ENCODE measurements around the gene SCAMP2.
"Not testable (repeated sequence)": the region's sequence is repeated elsewhere in the genome, so short reads cannot be mapped to it uniquely, and the experiment has no call there.

SCAMP2 gene

GRCh38 chr15:74889883-74890664 is 16.9 kb upstream of the SCAMP2 start, which contains the start of gene MPI:
Gene MPI (plus strand): TSS chr15:74890042. CDS start chr15:74890074, 32 bp downstream.
- Histone ChIP-seq H3K9ac (ENCODE audit: low read depth, low read length) (peak within 1 kb of the TSS; percentile 85), H3K4me3 (ENCODE audit: low read length) (peak within 1 kb of the TSS; percentile 89), H3K4me1 (ENCODE audit: insufficient read depth, low read length) (no peaks in the 10 kb centered on the region), H3K9me3 (ENCODE audit: insufficient read depth, low read depth, low read length) (no peaks in the 10 kb centered on the region), H3K36me3 (ENCODE audit: insufficient read depth, low read depth, low read length) (peaks cover 24% of the 10 kb centered on the region), H3K27me3 (ENCODE audit: insufficient read depth, low read length) (no peaks in the 10 kb centered on the region; the same call in 1 of the 2 replicates), H3K27ac (ENCODE audit: low read length) (peak within 1 kb of the TSS; percentile 13)

DNA sequence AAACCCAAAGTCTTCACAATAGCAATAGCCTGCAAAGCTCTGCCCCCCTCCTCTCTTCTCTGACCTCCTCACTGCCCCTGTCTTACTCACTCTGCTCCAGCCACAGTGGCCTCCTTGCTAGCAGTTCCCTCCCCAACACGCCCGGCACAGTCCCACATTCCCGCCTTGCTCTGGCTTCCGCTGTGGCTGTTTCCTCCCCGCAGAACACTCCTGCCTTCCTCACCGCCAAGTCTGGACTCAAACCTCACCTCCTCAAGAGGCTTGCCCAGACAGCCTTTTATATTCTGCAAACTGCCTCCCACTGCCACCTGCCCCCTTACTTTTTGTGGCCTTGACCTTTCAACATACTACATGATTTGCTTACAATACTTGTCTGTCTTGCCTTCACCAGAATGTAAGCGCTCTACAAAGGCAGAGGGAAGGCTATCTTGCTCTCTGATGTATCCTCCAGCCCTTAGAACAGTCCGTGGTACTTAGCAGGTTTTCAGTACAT is 16.3 kb upstream of the SCAMP2 start:
- H3K9me3 ChIP-seq (ENCODE audit: insufficient read depth, low read depth, low read length) = no peaks in the 10 kb centered on the region
- H3K4me3 ChIP-seq (ENCODE audit: low read length) = peak overlapping the region; percentile 89
- peak overlapping the region; percentile 85; the same call in 1 of the 2 replicates for H3K9ac ChIP-seq (ENCODE audit: low read depth, low read length)
- no peaks in the 10 kb centered on the region for H3K4me1 ChIP-seq (ENCODE audit: insufficient read depth, low read length)
- peaks cover 24% of the 10 kb centered on the region for H3K36me3 ChIP-seq (ENCODE audit: insufficient read depth, low read depth, low read length)
- H3K27me3 ChIP-seq (ENCODE audit: insufficient read depth, low read length) = no peaks in the 10 kb centered on the region; the same call in 1 of the 2 replicates
- H3K27ac ChIP-seq (ENCODE audit: low read length) = no peak overlapping the region

- Histone ChIP-seq H3K4me3 (ENCODE audit: low read length) (no peak overlapping the region), H3K27ac (ENCODE audit: low read length) (no peak overlapping the region), H3K36me3 (ENCODE audit: insufficient read depth, low read depth, low read length) (peaks cover 24% of the 10 kb centered on the region), H3K9me3 (ENCODE audit: insufficient read depth, low read depth, low read length) (no peaks in the 10 kb centered on the region), H3K9ac (ENCODE audit: low read depth, low read length) (no peak overlapping the region), H3K27me3 (ENCODE audit: insufficient read depth, low read length) (no peaks in the 10 kb centered on the region; the same call in 1 of the 2 replicates), H3K4me1 (ENCODE audit: insufficient read depth, low read length) (no peaks in the 10 kb centered on the region)
Measured at GRCh38 chr15:74888716-74889115, 15.6 kb upstream of the SCAMP2 start.

GRCh38 chr15:74887537-74888193 is 14.5 kb upstream of the SCAMP2 start:
- H3K27ac ChIP-seq (ENCODE audit: low read length); H3K4me3 ChIP-seq (ENCODE audit: low read length); H3K27me3 ChIP-seq (ENCODE audit: insufficient read depth, low read length); H3K9me3 ChIP-seq (ENCODE audit: insufficient read depth, low read depth, low read length); H3K4me1 ChIP-seq (ENCODE audit: insufficient read depth, low read length); H3K9ac ChIP-seq (ENCODE audit: low read depth, low read length): not testable (repeated sequence)
- H3K36me3 ChIP-seq (ENCODE audit: insufficient read depth, low read depth, low read length) = peaks cover 13% of the 10 kb centered on the region; the same call in 1 of the 2 replicates

DNA sequence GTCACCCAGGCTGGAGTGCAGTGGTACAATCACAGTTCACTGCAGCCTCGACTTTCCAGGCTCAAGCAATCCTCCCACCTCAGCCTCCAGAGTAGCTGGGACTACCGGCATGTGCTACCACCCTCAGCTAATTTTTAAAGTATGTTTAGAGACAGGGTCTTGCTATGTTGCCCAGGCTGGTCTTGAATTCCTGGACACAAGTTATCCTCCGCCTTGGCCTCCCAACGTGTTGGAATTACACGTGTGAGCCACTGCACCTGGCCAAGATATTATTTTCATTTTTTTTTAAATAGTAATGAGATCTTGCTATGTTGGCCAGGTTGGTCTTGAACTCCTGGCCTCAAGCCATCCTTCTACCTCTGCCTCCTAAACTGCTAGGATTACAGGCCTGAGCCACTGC is 12.3 kb upstream of the SCAMP2 start:
- Histone ChIP-seq H3K9me3 (ENCODE audit: insufficient read depth, low read depth, low read length) (peaks cover 4% of the 10 kb centered on the region), H3K4me3 (ENCODE audit: low read length) (no peak overlapping the region)

GRCh38 chr15:74884428-74885223 is 11.5 kb upstream of the SCAMP2 start:
- H3K27me3 ChIP-seq (ENCODE audit: insufficient read depth, low read length) = no peaks in the 10 kb centered on the region; the same call in 1 of the 2 replicates
- no peaks in the 10 kb centered on the region for H3K4me1 ChIP-seq (ENCODE audit: insufficient read depth, low read length)
- H3K9me3 ChIP-seq (ENCODE audit: insufficient read depth, low read depth, low read length) = peaks cover 4% of the 10 kb centered on the region
- no peak overlapping the region for H3K27ac ChIP-seq (ENCODE audit: low read length)
- H3K4me3 ChIP-seq (ENCODE audit: low read length) = no peak overlapping the region
- no peaks in the 10 kb centered on the region for H3K36me3 ChIP-seq (ENCODE audit: insufficient read depth, low read depth, low read length)
- no peak overlapping the region for H3K9ac ChIP-seq (ENCODE audit: low read depth, low read length)

More for the DNA sequence above, 12.3 kb upstream of the SCAMP2 start:
- Histone ChIP-seq H3K27me3 (ENCODE audit: insufficient read depth, low read length) (no peaks in the 10 kb centered on the region; the same call in 1 of the 2 replicates), H3K27ac (ENCODE audit: low read length) (no peak overlapping the region), H3K36me3 (ENCODE audit: insufficient read depth, low read depth, low read length) (no peaks in the 10 kb centered on the region), H3K9ac (ENCODE audit: low read depth, low read length) (no peak overlapping the region), H3K4me1 (ENCODE audit: insufficient read depth, low read length) (no peaks in the 10 kb centered on the region)

GRCh38 chr15:74882528-74882927 is 9.4 kb upstream of the SCAMP2 start:
- H3K4me1 ChIP-seq (ENCODE audit: insufficient read depth, low read length) = no peaks in the 10 kb centered on the region
- no peaks in the 10 kb centered on the region for H3K27me3 ChIP-seq (ENCODE audit: insufficient read depth, low read length)
- H3K9me3 ChIP-seq (ENCODE audit: insufficient read depth, low read depth, low read length) = peaks cover 4% of the 10 kb centered on the region
- H3K36me3 ChIP-seq (ENCODE audit: insufficient read depth, low read depth, low read length) = no peaks in the 10 kb centered on the region
- no peak overlapping the region for H3K4me3 ChIP-seq (ENCODE audit: low read length)
- no peak overlapping the region for H3K9ac ChIP-seq (ENCODE audit: low read depth, low read length)
- no peak overlapping the region for H3K27ac ChIP-seq (ENCODE audit: low read length)

- Histone ChIP-seq H3K4me3 (ENCODE audit: low read length) (no peak overlapping the region), H3K4me1 (ENCODE audit: insufficient read depth, low read length) (no peaks in the 10 kb centered on the region; the same call in 1 of the 2 replicates), H3K9me3 (ENCODE audit: insufficient read depth, low read depth, low read length) (peaks cover 4% of the 10 kb centered on the region), H3K27ac (ENCODE audit: low read length) (no peak overlapping the region), H3K36me3 (ENCODE audit: insufficient read depth, low read depth, low read length) (no peaks in the 10 kb centered on the region), H3K9ac (ENCODE audit: low read depth, low read length) (no peak overlapping the region), H3K27me3 (ENCODE audit: insufficient read depth, low read length) (no peaks in the 10 kb centered on the region)
Measured at GRCh38 chr15:74878273-74878672, 5.1 kb upstream of the SCAMP2 start.

GRCh38 chr15:74873756-74874424 is 725 bp upstream of the SCAMP2 start:
- Histone ChIP-seq H3K9me3 (ENCODE audit: insufficient read depth, low read depth, low read length) (no peaks in the 10 kb centered on the region), H3K9ac (ENCODE audit: low read depth, low read length) (peak overlapping the region; percentile 58; the same call in 1 of the 2 replicates), H3K4me1 (ENCODE audit: insufficient read depth, low read length) (peaks cover 5% of the 10 kb centered on the region), H3K27me3 (ENCODE audit: insufficient read depth, low read length) (no peaks in the 10 kb centered on the region), H3K4me3 (ENCODE audit: low read length) (peak overlapping the region; percentile 85), H3K27ac (ENCODE audit: low read length) (no peak overlapping the region), H3K36me3 (ENCODE audit: insufficient read depth, low read depth, low read length) (peaks cover 7% of the 10 kb centered on the region; the same call in 1 of the 2 replicates)

GRCh38 chr15:74872702-74873035 is 496 bp downstream of the SCAMP2 start:
- peak overlapping the region; percentile 87; the same call in 1 of the 2 replicates for H3K9ac ChIP-seq (ENCODE audit: low read depth, low read length)
- H3K27ac ChIP-seq (ENCODE audit: low read length) = no peak overlapping the region
- H3K9me3 ChIP-seq (ENCODE audit: insufficient read depth, low read depth, low read length) = no peaks in the 10 kb centered on the region
- H3K4me3 ChIP-seq (ENCODE audit: low read length) = peak overlapping the region; percentile 87
- H3K36me3 ChIP-seq (ENCODE audit: insufficient read depth, low read depth, low read length) = peaks cover 14% of the 10 kb centered on the region
- H3K27me3 ChIP-seq (ENCODE audit: insufficient read depth, low read length) = no peaks in the 10 kb centered on the region
- H3K4me1 ChIP-seq (ENCODE audit: insufficient read depth, low read length) = peaks cover 5% of the 10 kb centered on the region

Measured in iPS-20b (cell line).